K562 (cell line): ENCODE data around the gene AP1G1. TPM values are rescaled to one million over a fixed set of nuclear protein-coding genes. Genes with fewer than 3 reads are reported as not detected.

Experiments
- ATAC-seq: fragments of 200-7000 bp; cut with Tn5 transposase; 3 replicates; pipeline ENCODE4 v1.9.1; 2020; ENCODE audit warnings: moderate library complexity
- BruUV-seq: library from RNA; stranded (reverse); fragments of 400-500 nt; replicated peaks from 2 replicates; lab custom pipeline; 2021; lab: Mats Ljungman, UMichigan
- CTCF ChIA-PET: fragments of 300-600 bp; formaldehyde crosslinking; extraction: SDS; loops from one replicate; lab custom pipeline; 2021; ENCODE audit warnings: low intra/inter-chr PET ratio; lab: Yijun Ruan, JAX
- POLR2A ChIA-PET: fragments of 300-600, 350-650 bp; sonication (Branson Sonifier 250); formaldehyde crosslinking; extraction: SDS; loops from one replicate; lab custom pipeline; 2021; ENCODE audit warnings: antibody characterized with exemption, inconsistent platforms; lab: Yijun Ruan, JAX
- DNase-seq, 4 experiments: peaks; one replicate each; pipeline versions ENCODE4 v3.0.0 to v3.0.0-alpha.2; 2011 to 2018; ENCODE audit warnings: low spot score in 3 of 4, mixed read lengths in 3 of 4; ENCODE audit errors: extremely low read depth in 1 of 4
- FAIRE-seq: peaks from 2 replicates; lab custom pipeline; 2011; peaks lifted over from hg19 to GRCh38; lab: Jason Lieb, UNC
- H2AFZ ChIP-seq: 2 replicates; pipeline ENCODE4 v1.6.0; 2011; ENCODE audit warnings: low read depth, low read length, control low read depth, inconsistent platforms
- H3K27ac ChIP-seq: fragments of 200-600 bp; 3 replicates; pipeline ENCODE4 v1.8.0; 2011; ENCODE audit warnings: low read depth, mild to moderate bottlenecking, control low read depth, inconsistent platforms, low read length, moderate library complexity, mixed read lengths; ENCODE audit errors: extremely low read depth
- H3K27me3 ChIP-seq, 2 experiments: fragments of 300-600 bp in 1 of 2; 2 replicates in 1 of 2; 3 replicates in 1 of 2; pipeline versions ENCODE4 v1.6.0 to v1.8.0; 2011; ENCODE audit warnings: inconsistent platforms in 2 of 2, low read length in 2 of 2, mild to moderate bottlenecking in 1 of 2, mixed read lengths in 1 of 2, moderate library complexity in 1 of 2; ENCODE audit not compliant: control insufficient read depth in 2 of 2, insufficient read depth in 2 of 2
- H3K36me3 ChIP-seq: fragments of 300-600 bp; 3 replicates; pipeline ENCODE4 v1.8.0; 2011; ENCODE audit warnings: mild to moderate bottlenecking, low read length, inconsistent platforms; ENCODE audit not compliant: control insufficient read depth, insufficient read depth
- H3K4me1 ChIP-seq, 2 experiments: fragments of 200-600 bp in 1 of 2; replicated peaks in 1 of 2; 2 replicates in 1 of 2; 3 replicates in 1 of 2; pipeline versions ENCODE4 v1.5.1 to v1.8.0; 2011; ENCODE audit warnings: inconsistent platforms in 2 of 2, low read length in 2 of 2, mild to moderate bottlenecking in 1 of 2, mixed read lengths in 1 of 2, moderate library complexity in 1 of 2; ENCODE audit not compliant: control insufficient read depth in 2 of 2, insufficient read depth in 2 of 2
- H3K4me2 ChIP-seq: 2 replicates; pipeline ENCODE4 v1.6.1; 2011; ENCODE audit warnings: low read length, control low read depth, inconsistent platforms, mixed read lengths; ENCODE audit not compliant: insufficient read depth
- H3K4me3 ChIP-seq: fragments of 200-600 bp; sonication (generic), shearing (Covaris generic); 2 replicates; pipeline ENCODE4 v1.5.1; 2016; ENCODE audit warnings: control low read depth, inconsistent platforms
- H3K79me2 ChIP-seq: fragments of 200-600 bp; 3 replicates; pipeline ENCODE4 v1.8.0; 2011; ENCODE audit warnings: low read length, inconsistent platforms; ENCODE audit not compliant: control insufficient read depth, insufficient read depth
- H3K9ac ChIP-seq, 2 experiments: 2 replicates each; pipeline versions ENCODE4 v1.6.0 to v1.6.1; 2011; ENCODE audit warnings: low read depth in 2 of 2, low read length in 2 of 2, control low read depth in 1 of 2, inconsistent platforms in 1 of 2, mild to moderate bottlenecking in 1 of 2, mixed read lengths in 1 of 2; ENCODE audit not compliant: insufficient read depth in 1 of 2
- H3K9me1 ChIP-seq: one replicate; pipeline ENCODE4 v1.6.0; 2011; ENCODE audit warnings: inconsistent platforms, mild to moderate bottlenecking, low read length, moderate library complexity; ENCODE audit not compliant: control insufficient read depth, insufficient read depth
- H3K9me3 ChIP-seq: replicated peaks from 2 replicates; pipeline ENCODE4 v1.5.1; 2011; ENCODE audit warnings: low read depth, low read length, inconsistent platforms; ENCODE audit not compliant: control insufficient read depth, insufficient read depth
- H4K20me1 ChIP-seq: replicated peaks from 2 replicates; pipeline ENCODE4 v1.6.1; 2011; ENCODE audit warnings: low read length, inconsistent platforms, mixed read lengths; ENCODE audit not compliant: control insufficient read depth, insufficient read depth
- BDP1 ChIP-seq: IDR thresholded peaks from 3 replicates; pipeline ENCODE4 v1.6.1; 2011; ENCODE audit not compliant: insufficient read length, insufficient read depth
- CUX1 ChIP-seq: fragments of 200-800 bp; sonication (Bioruptor generic); IDR thresholded peaks from 2 replicates; pipeline ENCODE4 v1.6.1; 2016; ENCODE audit warnings: missing genetic modification characterization, missing compliant biosample characterization
- FOXA3 ChIP-seq, 2 experiments: fragments of 450-650 bp in 1 of 2; sonication (generic) in 1 of 2; formaldehyde crosslinking; IDR thresholded peaks in 1 of 2; conservative IDR thresholded peaks in 1 of 2; 2 replicates each; pipeline versions ENCODE4 v1.4.0 to v1.8.0; 2020 to 2022; ENCODE audit warnings: mild to moderate bottlenecking in 2 of 2, missing genetic modification reagents in 1 of 2
- TRIM25 ChIP-seq: fragments of 450-650 bp; IDR thresholded peaks from 2 replicates; pipeline ENCODE4 v1.7.0; 2016; ENCODE audit warnings: borderline replicate concordance
- ZNF121 ChIP-seq: sonication (generic); formaldehyde crosslinking; conservative IDR thresholded peaks from 2 replicates; pipeline ENCODE4 v1.8.0; 2022; ENCODE audit warnings: missing genetic modification reagents
- WGBS: fragments of 100-300 bp; shearing (Covaris generic); methylation state at CpG from one replicate; pipeline ENCODE4 v1.1.6; 2016; ENCODE audit warnings: low coverage, mixed read lengths; ENCODE audit not compliant: insufficient coverage; ENCODE audit errors: missing lambda C conversion rate; 5-methylcytosine and 5-hydroxymethylcytosine counted together
- in situ Hi-C: fragments of 300-500 bp; cut with MboI; formaldehyde crosslinking; loops from 4 replicates; pipeline ENCODE4 v1.15.0; 2018; ENCODE audit warnings: inconsistent platforms, mixed read lengths
- intact Hi-C: fragments of 100-400 bp; cut with micrococcal nuclease; formaldehyde crosslinking; loops from 2 replicates; pipeline ENCODE4 v1.14.2; 2022
- polyA plus RNA-seq, 8 experiments: library from polyadenylated mRNA; depleted of rRNA in 4 of 8; stranded (reverse) in 5 of 8; unstranded in 3 of 8; fragments of >200 nt; fragmentation: Nextera tagmentation in 2 of 8; fragmentation: Illumina TruSeq in 1 of 8; extraction: Ambion mirVana in 2 of 8; extraction: Trizol in 1 of 8; gene quantifications; 2 replicates each; pipeline versions ENCODE4 v1.2.1 to v1.2.3, GENCODE V29; 2011 to 2014; ENCODE audit warnings: inconsistent platforms in 1 of 8, missing spikeins in 1 of 8
- total RNA-seq, 7 experiments: library from RNA; depleted of rRNA in 6 of 7; stranded (reverse); fragments of >200 nt in 6 of 7; fragmentation: Illumina TruSeq in 2 of 7; extraction: Trizol in 2 of 7; gene quantifications; 2 replicates each; pipeline versions ENCODE4 v1.2.1 to v1.2.3, GENCODE V29; 2011 to 2021; ENCODE audit warnings: low replicate concordance in 1 of 7

AP1G1 gene
- total and polyA plus RNA-seq, 9 of the 15 experiments (the other 6 are each of a cell fraction or from before 2014, with no cell fraction given) = 7.0 to 59.2 (median 42.0) TPM

- no peak for TF ChIP-seq TRIM25
These were observed 99.3 kb downstream of the AP1G1 start (continued) for GRCh38 chr16:71709229-71709781.

GRCh38 chr16:71708696-71709095, 99.9 kb downstream of the AP1G1 start:
- DNase-seq (no peak), FAIRE-seq (no peak), ATAC-seq (no peak)
- no peak overlapping the region for H2AFZ ChIP-seq
- H3K4me3 ChIP-seq = no peak overlapping the region
- H3K27ac ChIP-seq = no peak overlapping the region
- no peaks in the 10 kb centered on the region for H4K20me1 ChIP-seq
- intact Hi-C loops = no loop called here
- no peaks in the 10 kb centered on the region for H3K9me3 ChIP-seq
- WGBS = 92% methylated on average over 2 of the region's 2 CpGs
- no TSS peak for BruUV-seq
- H3K79me2 ChIP-seq = no peaks in the 10 kb centered on the region
- H3K9me1 ChIP-seq = no peaks in the 10 kb centered on the region
- POLR2A ChIA-PET = interaction anchor here (1.3 to 1.7 kb wide), 2 partner anchors 10 kb away, joined by 4 to 5 read pairs; no protein-coding TSS in a partner anchor
- CTCF ChIA-PET = no interaction called here
- no peaks in the 10 kb centered on the region for H3K27me3 ChIP-seq
- no peaks in the 10 kb centered on the region for H3K4me1 ChIP-seq
- H3K9ac ChIP-seq = no peak overlapping the region
- H3K4me2 ChIP-seq = no peak overlapping the region
- TF ChIP-seq CUX1 (CRISPR knock-in tag) (no peak), ZNF121 (CRISPR knock-in tag) (peak; percentile 31; the same call in 1 of the 2 replicates), BDP1 (no peak), FOXA3 (CRISPR knock-in tag; conservative IDR thresholded peaks at IDR 0.05 in 1 of 2, IDR thresholded peaks at IDR 0.05 in 1 of 2) (no peak)
- in situ Hi-C loops = no loop called here
- H3K36me3 ChIP-seq = no peaks in the 10 kb centered on the region; the same call in 2 of the 3 replicates
